Left renal cortex interstitium (tissue), 4 donors: Measurements from ENCODE around the gene MRPL41. TPM values are rescaled to one million over a fixed set of nuclear protein-coding genes. Genes with fewer than 3 reads are reported as not detected.
"Not testable (repeated sequence)": the region's sequence is repeated elsewhere in the genome, so short reads cannot be mapped to it uniquely, and the experiment has no call there.

Experiments
- DNase-seq, 4 donors: peaks; one replicate each; pipeline ENCODE4 v3.0.0-alpha.2; 2013; ENCODE audit warnings: low read depth in 4 of 4, low spot score in 2 of 4, missing footprints in 1 of 4
- polyA plus RNA-seq, 4 donors: library from polyadenylated mRNA; unstranded; fragments of 120-200 nt; gene quantifications; one replicate each; pipeline ENCODE4 v1.2.1, GENCODE V29; 2013; ENCODE audit not compliant: insufficient read length in 4 of 4

Gene MRPL41
- polyA plus RNA-seq, 4 donors = 15.1 to 31.1 (median 25.3) TPM

DNA sequence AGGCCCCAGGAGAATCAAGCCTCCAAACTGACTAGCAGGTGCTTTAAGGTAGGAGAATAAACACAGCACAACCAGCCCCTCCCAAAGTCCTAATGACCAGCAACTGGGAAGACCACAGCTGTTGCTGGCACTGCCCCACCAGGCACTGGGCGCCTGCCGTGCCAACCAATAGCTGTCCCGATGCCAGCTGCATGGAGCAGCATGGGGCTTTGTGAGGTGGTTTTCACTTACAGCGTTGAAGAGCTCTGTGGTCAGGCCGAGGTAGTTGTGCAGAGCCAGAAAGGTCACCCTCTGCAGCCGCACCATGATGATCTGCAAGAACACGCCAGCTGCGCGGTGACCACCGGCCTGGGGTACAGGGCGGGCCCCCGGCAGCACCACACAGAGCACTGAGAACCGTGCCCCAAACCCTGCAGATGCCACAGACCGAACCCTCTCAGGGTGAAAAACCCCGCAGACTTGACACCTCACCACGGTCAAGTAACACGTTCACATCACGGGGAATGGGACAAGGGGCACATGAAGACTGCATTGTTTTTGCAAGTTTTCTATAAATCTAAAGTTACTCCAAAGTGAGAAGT lies 30.2 kb upstream of the MRPL41 start:
- no peak for DNase-seq

DNA sequence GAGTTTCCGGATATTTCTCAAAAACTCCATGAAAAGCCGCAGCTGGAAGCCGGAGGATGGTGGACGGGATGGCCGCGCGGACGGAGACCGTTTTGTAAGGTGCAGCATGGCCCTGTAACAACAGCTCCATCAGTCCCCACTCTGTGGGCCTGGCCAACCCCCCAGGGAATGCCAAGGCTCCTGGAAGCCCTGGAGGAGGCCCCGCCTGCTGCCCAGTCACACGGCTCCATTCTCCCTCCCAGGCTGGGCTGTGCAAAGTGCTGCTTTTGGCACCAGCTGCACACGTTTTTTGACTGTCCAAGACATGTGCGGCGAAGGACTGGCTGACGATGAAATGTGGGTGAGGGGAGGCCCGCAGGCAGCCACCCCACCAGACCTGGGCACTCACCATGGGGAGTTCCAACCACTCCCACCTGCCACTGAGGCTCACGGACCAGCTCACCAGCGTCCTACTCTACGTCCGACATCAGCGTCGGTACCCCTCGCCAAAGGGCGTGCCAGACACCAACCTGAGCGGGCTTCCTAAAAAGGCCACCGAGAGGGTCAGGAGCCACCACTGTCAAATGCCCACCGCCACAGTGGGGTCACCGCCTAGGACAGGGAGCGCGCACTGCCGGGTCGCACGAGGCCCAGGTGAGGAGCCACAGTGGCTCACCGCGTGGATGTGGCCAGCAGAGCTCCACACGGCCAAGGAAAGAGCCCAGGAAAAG lies 28.8 kb upstream of the MRPL41 start:
- DNase-seq = no peak

DNA sequence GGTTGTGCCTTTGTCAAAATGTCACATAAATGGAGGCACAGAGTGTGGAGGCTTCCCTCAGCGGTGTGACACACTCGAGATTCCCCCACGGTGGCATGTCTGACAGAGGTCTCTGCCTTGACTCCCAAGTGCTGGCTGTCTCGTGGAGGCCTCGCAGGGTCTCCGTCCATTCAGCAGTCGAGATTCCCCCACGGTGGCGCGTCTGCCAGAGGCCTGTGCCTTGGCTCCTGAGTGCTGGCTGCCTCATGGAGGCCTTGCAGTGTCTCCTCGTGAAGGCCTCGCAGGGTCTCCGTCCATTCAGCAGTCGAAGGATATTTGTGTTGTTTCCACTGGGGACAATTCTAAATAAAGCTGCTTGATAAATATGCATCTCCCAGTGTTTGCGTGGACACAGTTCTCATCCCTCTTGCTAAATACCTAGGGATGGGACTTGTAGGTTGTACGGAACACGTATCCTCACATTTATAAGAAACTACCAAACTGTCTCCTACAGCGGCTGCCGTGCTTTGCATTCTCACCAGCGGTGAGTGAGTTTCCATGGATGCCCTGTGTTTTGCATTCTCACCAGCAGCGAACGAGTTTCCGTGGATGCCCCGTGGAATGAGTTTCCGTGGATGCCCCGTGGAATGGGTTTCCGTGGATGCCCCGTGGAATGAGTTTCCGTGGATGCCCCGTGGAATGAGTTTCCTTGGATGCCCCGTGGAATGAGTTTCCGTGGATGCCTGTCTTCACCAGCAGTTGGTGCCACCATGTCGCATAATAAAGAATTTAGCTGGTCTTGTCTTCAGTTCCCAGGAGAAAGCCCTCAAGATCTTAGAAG lies 27.3 kb upstream of the MRPL41 start:
- no peak for DNase-seq

DNA sequence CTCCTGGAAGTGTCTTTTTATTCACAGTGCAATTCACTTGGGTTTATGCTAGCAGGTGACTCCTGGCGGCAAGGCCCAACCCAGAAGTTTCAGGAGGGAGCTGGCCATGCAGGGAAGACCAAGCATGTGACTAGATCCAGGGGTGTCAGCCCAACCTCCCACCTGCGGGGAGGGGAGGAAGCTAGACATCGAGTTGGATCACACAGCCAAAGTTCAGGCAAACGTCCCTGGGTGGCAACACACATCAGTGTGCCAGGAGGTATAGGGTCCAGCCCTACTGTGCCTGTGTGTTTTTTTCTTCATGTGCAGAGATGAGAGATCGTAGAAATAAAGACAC lies 26.7 kb upstream of the MRPL41 start:
- no peak for DNase-seq

DNA sequence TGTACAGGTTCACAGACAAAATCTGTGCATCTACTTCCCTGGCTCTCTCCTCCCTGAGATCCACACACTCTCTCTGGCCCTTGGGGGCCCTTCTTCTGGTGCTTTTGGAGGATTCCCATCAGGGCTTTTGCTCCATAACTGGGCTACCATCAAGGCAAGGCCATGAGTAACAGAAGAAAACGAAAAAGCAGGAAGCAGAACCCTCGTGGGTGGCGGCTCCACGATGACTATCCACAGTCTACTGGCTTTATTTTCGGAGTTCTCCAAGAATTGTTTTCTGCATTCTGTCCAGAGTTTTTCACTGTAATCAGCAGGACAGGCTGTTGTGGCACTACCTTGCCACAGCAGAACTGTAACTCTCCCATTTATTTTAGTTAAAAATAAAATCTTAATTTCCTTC lies 21.3 kb upstream of the MRPL41 start:
- no peak for DNase-seq

DNA sequence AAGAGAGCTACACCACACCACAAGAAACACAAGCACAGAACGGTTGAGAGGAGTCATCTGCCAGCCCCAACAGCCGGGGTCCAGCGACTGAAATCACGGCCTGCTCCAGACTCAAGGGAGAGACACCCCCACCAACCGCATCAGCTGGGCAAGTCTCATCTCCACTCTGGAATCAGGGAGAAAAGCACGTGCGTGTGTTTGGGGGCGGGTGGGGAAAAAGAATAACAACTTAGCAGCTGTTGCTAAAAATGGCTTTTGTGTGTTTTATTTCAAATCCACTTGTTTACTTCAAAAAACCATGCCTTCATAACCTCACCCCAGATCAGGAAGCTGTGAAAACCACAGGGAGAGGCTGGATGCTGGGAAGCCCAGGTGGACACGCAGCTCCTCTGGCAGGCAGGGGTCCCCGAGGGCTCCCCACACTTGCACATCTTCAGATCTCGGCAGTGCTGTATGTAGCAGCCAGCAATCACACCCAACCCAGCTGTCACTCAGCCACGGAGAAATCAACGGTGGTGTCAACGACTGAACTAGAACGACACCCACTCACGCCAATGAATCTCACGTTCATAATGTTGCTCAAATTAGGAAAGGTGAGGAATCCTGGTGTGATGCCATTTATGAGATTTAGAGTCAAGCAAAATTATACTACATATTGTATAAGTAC lies 20.4 kb upstream of the MRPL41 start:
- no peak for DNase-seq

DNA sequence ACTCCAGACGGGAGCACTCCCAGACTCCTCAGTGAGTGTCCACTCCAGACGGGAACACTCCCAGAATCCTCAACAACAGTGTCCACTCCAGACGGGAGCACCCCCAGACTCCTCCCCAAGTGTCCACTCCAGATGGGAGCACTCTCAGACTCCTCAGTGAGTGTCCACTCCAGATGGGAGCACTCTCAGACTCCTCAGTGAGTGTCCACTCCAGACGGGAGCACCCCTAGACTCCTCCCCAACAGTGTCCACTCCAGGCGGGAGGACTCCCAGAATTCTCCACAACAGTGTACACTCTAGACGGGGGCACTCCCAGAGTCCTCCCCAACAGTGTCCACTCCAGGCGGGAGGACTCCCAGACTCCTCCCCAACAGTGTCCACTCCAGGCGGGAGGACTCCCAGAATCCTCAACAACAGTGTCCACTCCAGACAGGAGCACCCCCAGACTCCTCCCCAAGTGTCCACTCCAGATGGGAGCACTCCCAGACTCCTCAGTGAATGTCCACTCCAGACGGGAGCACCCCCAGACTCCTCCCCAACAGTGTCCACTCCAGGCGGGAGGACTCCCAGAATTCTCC lies 18.7 kb upstream of the MRPL41 start:
- DNase-seq = not testable (repeated sequence)

DNA sequence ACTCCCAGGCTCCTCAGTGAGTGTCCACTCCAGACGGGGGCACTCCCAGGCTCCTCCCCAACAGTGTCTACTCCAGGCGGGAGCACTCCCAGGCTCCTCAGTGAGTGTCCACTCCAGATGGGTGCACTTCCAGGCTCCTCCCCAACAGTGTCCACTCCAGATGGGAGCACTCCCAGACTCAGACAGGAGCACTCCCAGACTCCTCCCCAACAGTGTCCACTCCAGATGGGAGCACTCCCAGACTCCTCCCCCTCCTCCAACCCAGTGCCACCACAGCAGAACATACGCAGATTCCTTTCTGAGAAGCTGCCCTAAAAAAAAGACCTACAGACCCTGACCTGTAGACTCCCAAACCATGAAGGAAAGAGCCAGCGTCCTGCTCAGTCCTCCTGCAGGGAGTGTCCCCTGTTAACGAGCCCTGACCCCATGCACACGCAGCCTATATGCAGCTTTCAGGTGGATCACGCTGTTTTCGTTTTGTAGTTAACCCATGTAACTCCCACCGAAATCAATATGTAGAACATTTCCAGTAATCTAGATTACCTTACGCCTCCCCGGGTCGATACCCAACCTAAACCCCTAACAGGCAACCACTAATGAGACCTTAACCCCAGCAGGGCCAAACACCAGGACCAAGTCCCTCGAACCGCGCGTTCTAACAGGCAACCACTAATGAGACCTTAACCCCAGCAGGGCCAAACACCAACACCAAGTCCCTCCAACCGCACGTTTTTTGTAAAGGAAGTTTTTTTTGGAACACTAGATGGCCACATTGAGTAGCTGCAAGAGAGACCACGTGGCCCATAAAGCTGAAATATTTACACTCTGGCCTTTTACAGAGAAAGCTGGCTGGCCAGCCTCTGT lies 17.2 kb upstream of the MRPL41 start:
- DNase-seq = peak in 2 of 4 donors; percentile 50 to 73

DNA sequence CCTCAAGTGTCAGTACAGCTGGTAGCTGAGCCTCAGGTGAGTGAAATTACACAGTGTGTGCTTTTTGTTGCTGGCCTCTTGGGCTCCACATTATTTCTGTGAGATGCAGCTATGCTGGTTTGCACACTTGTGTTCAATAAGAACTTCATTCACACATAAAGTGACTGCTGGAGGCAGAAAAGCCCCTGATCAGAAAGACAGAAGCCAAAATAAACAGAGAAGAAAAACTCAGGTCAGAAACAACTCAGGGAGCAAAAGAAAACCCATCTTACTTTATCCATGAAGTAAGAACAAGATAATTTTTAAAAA lies 16.6 kb upstream of the MRPL41 start:
- no peak for DNase-seq

DNA sequence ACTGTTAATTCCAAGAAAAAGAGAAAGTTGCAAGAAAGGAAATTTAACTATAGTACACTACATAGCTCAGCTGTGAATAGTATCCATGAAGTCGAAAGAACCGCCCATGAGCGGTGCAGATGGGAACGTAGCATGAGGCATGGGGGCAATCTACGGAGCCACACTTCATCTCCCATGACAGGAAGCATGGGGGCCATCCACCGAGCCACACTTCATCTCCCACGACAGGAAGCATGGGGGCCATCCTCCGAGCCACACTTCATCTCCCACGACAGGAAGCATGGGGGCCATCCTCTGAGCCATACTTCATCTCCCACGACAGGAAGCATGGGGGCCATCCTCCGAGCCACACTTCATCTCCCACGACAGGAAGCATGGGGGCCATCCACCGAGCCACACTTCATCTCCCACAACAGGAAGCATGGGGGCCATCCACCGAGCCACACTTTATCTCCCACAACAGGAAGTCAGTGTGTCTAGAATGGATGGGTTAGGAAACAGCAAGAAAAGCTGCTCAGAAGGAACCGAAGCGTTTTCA lies 15.0 kb upstream of the MRPL41 start:
- not testable (repeated sequence) for DNase-seq

DNA sequence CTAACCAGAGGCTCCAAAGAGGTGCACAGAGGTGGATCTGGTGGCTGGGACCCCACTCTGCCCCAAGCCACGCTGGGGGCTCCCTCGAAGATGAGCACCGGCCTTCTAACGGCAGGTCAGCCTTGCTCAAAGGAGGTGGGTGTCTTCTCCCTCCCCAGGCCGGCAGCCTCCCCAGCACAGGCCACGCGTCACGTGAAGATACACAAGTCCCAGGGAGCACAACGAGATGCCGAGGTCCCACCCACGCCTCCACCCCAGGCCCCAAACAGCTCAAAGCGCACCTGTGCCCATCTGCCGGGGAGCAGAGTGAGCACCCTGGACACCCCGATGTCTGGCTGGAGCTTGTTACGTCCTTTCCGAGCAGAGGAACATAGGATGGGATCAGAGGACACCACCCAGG lies 13.6 kb upstream of the MRPL41 start:
- DNase-seq = no peak

DNA sequence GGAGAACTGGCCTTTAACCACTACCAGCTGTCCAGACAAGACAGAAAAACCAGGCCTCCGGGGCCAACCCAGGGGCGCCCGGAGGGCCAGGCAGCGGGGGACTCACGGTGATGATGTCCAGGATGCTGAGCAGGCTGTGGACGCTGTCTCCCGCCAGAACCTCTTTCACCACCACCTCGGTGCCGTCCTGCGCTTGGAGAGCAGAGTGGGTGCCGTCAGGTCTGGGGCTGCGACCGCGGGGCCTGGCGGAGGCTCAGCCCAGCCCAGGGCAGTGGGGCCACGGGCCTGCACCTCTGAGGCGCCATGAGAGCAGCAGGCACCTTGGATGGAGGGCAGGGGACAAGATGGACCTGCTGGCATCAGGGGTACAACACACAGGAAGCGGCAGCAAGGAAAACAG lies 11.1 kb upstream of the MRPL41 start:
- DNase-seq = no peak

DNA sequence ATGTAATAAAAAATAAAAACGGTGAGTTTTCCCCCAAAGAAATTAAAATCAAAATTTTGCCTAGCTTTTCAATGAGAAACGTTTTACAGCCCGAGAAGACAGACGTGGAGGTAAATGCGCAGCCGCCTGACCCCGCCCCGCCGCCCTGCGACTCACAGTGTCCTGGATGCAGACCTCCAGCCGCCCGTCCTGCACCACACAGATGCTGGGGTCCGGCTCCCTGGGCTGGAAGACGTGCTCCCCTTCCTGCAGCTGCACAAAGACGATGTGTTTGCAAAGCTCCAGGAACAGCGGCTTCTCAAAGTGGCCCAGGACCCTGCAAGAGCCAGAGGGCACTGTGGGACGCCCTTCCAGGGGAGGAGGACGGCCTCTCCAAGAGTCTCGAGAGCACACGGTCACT lies 9.2 kb upstream of the MRPL41 start:
- DNase-seq = no peak

DNA sequence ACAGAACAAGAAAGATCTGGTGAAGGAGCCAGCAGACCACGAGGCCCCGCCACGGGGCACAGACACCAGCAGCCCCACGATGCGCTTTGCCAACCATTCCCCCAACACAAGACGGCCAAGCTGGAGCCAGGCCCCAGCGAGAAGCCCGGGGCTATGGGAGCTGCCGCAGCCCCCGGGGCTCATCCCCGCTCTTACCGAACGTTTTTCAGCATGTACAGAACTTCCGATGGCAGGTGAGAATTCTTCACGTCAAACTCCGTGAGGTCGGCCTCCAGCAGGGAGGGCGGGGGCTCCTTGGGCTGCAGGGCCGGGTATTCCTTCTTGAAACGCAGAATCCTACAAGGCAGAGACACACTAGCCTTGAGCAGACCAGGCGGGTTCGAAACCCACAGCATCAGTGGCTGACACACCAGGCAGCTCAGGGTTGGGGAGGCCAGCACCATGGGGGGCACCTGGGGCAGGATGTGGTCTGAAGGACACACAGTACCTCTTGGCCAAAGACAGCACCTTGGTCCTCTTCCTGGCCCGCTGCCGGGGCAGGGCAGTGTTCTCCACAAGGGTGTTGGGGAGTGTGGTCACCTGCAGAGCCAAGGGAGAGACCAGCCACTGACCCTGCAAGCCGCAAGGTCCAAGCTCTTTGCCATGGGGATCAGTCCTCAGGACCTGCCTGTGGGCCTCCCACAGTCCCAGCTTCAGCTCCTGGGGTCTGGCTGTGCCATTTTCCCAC lies 8.3 kb upstream of the MRPL41 start:
- no peak for DNase-seq

DNA sequence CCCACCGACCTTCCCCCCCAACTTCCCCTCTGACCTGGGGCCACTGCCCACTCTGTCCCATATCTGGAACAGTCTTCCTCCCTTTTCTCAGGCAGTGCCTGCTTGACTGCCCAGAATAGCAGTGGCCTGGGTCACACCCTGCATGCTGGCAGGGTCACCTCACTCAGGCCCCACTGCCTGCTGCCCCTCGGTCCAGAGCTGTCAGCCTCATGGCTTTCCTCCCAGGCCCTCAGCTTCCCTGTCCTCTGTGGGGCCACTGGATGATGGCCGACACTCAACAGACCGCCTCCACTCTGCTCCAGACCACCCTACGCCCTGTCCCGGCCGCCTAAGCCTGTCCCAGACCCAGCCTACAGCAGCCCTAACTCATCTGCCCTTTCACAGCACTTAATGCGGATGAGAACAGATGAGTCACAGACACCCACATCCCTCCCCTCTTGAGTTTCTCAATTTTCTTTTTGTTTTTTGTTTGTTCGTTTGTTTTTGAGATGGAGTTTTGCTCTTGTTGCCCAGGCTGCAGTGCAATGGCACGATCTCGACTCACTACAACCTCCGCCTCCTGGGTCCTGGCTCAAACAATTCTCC lies 7.4 kb upstream of the MRPL41 start:
- DNase-seq = no peak

DNA sequence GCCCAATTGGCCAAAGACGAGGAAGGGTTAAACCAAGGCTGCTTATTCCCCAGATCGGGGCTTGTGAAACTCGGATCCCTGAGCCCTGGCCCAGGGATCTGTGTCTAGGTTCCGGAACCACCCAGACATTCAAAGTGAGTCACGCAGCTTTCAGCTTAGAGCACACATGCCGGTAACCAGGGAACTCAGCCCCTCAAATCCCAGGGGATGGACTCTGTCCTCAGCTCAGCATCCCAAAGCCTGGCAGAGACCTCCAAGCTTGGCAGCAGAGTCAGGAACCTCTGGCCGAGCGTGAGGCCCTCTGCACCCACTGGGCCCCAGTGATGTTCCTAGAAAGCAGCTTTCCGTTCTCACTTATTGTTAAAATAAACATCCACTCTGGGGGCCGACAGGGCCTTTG lies 6.6 kb upstream of the MRPL41 start:
- DNase-seq = no peak

DNA sequence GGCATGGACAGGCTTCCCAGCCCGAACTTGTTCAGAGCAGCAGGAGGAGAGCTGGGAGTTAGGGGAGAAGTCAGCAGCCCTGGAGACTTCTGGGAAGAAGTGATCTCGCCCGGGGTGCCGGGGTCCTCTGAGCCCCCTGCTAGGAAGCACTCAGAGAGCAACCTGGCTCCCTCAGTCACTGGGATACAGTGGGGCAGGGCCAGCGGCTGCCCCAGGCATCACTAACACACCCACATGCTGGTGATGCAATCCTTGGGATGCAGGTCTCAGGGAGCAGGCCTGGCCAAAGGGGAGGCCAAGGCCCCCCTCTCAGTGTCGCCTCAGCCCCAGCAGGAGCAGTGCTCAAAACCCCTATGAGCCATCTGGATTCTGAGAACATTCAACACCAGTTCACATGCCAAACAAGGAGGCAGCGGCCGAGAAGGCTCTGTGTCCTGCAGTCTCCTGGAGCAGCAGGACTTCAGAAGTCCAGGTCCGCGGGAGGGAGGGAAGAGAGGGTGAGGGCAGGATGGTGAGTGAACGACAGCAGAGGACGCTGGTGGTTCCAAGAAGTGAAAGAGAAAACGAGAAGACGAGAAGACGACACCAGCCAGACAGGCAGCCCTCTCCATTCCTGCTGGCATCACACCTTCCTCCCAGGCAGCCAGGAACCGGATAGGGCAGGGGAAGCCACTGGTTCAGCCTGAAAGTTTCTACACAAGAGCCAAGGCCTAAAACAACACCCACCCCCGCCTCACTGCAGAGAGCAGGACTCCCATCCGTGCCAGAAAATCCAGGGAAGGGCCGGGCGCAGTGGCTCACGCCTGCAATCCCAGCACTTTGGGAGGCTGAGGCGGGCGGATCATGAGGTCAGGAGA lies 3.8 kb upstream of the MRPL41 start:
- DNase-seq = no peak

DNA sequence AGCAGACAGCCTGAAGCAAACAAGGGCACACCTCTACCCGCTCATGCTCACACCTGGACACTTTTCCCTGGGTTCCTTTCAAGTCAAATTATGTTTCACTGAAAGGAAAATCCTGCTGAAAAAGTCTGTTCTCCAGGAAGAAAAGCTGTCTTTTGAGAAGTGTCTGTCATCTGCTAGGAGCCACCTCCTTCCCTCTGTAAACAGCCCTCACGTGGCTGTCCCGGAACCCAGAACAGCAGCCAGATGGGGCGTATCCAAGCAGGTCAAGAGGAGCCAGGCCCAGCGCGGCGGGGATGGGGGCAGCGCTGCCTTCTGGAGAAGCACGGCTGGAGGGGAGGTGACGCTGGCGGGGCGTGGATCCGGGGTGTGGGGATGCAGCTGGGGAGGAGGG lies 1.5 kb upstream of the MRPL41 start, which contains the start of gene PNPLA7:
Gene PNPLA7 (minus strand): TSS at position 172 of the 391 bp plus-strand sequence. CDS start 205 bp downstream, outside the sequence.
- DNase-seq = peak in 2 of 4 donors; percentile 74 to 82
